Limb (tissue), 2 donors: Measurements from ENCODE around the gene SPTBN5.

Experiments used
- DNase-seq, 2 donors: peaks; one replicate each; pipeline ENCODE4 v3.0.0-alpha.2; 2016; ENCODE audit errors: extremely low spot score in 2 of 2

The SPTBN5 gene

DNA sequence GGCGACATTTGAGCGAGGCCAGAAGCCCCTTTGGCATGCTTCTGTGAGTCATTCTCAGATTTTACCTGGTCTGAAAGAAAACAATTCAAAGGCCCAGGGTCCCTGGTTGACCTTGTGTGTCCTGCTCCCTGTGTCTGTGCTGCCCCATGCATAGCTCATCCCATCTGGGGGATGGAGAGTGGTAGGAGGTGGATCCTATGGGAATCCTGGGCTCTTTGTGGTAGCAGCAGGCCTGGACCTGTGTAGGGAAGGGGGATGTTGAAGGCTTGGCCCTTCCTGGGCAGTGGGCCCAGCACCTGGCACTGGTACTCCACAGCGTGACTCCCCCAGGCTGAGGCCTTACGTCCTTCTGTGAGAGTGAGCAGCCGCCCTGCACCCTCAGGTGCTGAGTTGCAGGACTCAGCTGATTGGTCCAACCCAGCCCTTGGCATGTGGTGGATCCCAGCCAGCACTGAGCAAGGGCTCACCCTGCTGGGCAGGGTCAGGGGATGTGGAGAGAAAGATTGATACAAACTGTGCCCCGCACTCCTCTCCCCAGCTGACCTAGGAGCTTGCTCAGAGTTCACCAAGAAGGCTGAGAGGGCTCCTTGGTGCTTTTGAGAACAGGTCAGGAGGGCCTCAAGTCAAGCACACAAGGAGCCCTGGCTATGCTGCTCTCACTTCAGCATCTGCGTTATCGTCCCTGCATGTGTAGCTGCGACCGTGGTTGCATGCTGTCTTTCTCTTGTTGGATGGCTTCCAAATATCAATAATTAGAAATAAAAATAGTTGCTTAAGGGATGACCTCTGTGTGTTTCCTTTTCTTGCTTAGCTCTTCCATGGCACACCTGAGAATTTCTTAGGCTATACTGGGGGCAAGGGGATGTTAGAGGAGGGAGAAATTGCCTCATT lies 87.3 kb downstream of the SPTBN5 start:
- DNase-seq = no peak

DNA sequence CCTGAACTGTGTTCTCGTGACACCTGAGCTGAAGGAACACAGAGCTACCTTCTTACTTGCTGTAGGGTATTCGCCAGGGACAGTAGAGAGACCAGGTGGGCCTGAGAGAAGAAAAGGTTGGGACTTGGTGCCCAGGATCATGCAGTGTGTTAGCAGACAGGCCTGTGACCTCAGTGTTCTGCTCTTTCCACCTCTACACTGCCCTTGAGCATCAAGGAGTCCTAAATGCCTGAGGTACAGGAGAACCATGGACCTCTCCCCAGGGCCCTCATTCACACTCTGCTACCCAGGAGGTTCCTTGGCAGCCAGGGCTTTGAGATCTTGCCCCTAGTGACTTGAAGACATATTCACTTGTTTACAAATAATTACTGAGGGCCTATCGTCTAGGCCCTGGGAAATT lies 88.1 kb downstream of the SPTBN5 start:
- no peak for DNase-seq

DNA sequence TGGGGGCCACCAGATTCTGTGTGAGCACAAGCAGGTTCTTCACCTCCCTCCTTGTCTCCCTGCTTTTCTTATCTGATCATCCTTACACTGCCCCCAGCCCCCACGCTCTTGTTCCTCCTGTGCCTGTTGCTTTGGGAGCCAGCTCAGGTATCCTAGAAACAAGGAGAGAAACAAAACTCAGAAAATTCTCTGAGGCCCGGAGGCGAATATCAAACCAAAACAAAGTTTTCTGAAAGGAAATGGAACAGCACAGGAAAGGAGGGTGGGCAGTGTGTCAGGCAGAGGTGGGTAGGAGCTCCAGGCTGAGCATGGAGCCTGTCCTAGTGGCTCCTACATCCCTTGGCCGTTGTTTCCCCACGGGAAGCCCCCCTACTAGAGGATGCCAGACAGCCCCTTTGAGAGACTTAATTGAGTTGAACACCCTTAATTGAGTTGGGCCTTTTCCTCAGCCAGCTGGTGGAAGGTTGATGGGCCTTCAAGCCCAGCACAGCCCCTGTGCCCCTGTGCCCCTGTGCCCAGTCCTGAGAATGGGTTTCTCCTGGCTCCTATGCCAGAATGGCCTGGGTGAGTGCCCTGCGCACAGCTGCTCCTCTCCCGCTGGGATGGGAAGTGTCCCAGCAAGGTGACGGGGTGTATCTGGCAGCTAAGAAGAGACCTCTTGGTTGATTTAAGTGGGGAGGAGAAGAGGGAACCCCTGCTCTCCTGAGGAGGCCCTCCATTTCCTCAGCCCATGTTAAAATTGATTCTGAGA lies 88.8 kb downstream of the SPTBN5 start:
- no peak for DNase-seq

DNA sequence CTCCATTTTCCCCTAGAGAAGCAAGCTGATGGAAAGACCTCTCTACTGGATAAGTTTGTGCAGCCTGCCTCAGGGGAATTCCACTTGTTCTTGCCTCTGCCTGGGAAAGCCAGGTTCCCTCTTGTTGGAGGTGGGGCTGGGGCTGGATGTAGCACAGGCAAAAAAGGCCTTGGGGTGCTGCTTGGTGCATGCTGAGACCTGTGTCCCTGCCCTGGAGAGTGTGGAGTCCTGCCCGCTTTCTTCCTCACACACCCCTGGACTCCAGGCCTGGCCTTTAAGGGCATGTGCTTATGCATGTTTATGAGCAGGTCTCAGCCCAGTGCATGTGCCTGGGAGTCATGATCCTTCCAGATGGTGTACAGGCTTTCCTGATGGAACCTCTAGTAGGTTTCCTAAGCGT lies 89.5 kb downstream of the SPTBN5 start:
- no peak for DNase-seq

DNA sequence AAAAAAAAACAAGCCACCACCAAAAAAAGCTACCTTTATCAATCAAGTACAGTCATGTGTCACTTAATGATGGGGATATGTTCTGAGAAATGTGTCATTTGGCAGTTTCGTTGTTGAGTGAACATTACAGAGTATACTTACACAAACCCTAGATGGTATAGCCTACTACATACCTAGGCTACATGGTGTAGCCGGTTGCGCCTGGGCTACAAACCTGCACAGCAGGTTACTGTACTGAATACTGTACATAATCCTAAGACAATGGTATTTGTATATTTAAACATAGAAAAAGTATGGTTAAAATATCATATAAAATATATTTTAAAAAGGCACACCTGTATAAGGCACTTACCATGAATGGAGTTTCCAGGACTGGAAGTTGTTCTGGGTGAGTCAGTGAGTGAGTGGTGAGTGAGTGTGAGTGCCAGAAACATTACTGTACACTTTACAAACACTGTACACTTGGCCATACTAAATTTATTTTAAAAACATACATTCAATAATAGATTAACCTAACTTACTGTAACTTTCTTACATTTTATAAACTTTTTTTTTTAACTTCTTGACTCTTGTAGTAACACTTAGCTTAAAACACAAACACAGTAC lies 91.9 kb downstream of the SPTBN5 start:
- no peak for DNase-seq

DNA sequence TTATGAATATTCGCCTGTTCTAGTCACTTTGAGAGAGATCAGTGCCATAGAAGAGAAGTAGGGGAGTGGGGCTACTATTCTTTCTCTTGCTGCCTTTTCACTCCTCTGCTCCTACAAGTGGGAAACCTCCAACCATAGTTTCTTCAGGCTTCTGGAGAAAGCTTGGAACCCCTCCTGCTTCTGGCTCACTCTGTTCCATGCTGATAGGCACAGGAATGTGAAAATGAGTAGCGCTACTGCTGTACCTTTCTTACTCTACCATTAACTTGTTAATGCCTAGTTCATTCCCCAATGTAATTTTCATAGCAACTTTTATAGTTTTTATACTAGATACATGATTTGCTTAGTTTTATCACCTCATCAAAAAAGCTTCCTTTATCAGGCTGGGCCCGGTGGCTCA lies 92.7 kb downstream of the SPTBN5 start:
- no peak for DNase-seq

DNA sequence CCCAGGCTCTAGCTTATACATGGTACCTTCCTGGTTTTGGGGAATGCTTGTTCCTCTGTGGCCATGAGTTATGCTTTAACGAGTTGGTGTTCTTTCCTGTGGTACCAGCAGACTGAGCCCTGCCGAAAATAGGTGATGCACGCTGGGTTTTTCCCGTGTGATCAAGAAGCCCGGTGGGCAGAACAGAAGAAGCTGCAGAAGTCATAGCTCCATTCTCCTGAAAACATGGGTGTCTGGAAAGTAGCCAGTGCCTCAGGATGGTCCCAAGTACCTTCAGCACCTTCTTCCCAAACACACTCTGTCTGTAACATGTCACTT lies 94.4 kb downstream of the SPTBN5 start:
- DNase-seq = no peak

DNA sequence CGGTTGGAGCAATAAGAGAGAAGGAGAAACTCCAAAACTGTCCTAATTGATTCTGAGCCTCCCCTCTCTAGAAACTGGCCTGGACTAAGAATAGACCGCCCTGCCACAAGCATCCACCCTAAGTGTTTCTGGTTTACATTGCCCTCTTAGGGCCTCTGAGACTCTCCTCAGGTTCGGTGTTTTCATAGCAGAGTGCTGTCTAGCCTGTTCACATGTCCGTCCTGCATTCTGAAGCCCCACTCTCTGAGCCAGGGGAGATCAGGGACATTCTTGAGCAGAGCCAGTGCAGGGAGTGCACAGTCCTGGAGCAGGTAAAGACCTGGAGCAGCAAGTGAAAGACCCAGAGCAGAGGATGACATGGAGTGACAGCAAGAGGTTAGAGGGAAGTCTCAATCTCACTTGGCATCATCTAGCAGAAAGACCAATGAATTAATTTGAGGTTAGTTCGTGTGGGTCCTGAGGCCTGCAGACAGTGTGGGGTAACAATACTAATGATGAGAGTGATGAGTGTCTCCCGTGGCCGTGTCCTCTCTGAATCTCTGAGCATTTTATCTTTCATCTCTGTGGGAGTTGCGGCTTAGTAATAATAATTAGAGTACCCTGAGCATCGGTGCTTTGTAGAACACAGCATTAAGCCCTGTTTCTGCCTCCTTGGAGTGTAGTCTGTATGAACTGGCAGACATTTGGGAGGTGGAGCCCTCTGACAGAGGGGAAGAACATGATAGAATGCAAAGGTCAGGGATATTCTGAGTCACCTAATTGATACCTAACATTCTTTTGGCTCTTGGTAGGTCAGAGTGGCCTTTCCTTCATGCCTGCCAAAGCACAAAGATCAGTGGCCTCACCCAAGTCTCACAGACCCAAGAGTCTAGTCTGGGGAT lies 95.0 kb downstream of the SPTBN5 start:
- DNase-seq = no peak
